ENCODE data around the gene HSPA1A.
"Not testable (repeated sequence)": the region's sequence is repeated elsewhere in the genome, so short reads cannot be mapped to it uniquely, and the experiment has no call there.

Gene HSPA1A

GRCh38 chr6:31781244-31782125 lies 33.9 kb upstream of the HSPA1A start:
- no peak for DNase-seq

- no peak for DNase-seq
Observed at GRCh38 chr6:31782126-31782855, 33.1 kb upstream of the HSPA1A start.

- no peak for DNase-seq
Observed at GRCh38 chr6:31784098-31784925, 31.0 kb upstream of the HSPA1A start.

GRCh38 chr6:31785475-31785874 lies 29.9 kb upstream of the HSPA1A start:
- no peak for DNase-seq

GRCh38 chr6:31791324-31792089 lies 23.8 kb upstream of the HSPA1A start:
- no peak for DNase-seq

- no peak for DNase-seq
Observed at GRCh38 chr6:31792090-31792374, 23.3 kb upstream of the HSPA1A start.

- DNase-seq = no peak
Observed at GRCh38 chr6:31792761-31793171, 22.6 kb upstream of the HSPA1A start.

- not testable (repeated sequence) for DNase-seq
Observed at GRCh38 chr6:31793927-31794245, 21.5 kb upstream of the HSPA1A start.

- no peak for DNase-seq
Observed at GRCh38 chr6:31794294-31794865, 21.0 kb upstream of the HSPA1A start.

- peak; percentile 29 for DNase-seq
Observed at GRCh38 chr6:31794866-31795615, 20.3 kb upstream of the HSPA1A start.

- peak; percentile 91 for DNase-seq
Observed at GRCh38 chr6:31795616-31796298, 19.6 kb upstream of the HSPA1A start, which contains the start of gene VARS1. Gene VARS1 (minus strand): TSS chr6:31795752. CDS start chr6:31795217, 535 bp downstream.

- DNase-seq = no peak
Observed at GRCh38 chr6:31796993-31797385, 18.4 kb upstream of the HSPA1A start.

- DNase-seq = peak; percentile 57
Observed at GRCh38 chr6:31797588-31797987, 17.8 kb upstream of the HSPA1A start.

- no peak for DNase-seq
Observed at GRCh38 chr6:31799781-31800180, 15.6 kb upstream of the HSPA1A start.

- not testable (repeated sequence) for DNase-seq
Observed at GRCh38 chr6:31801031-31801927, 14.1 kb upstream of the HSPA1A start.

- DNase-seq = no peak
Observed at GRCh38 chr6:31805939-31806469, 9.3 kb upstream of the HSPA1A start.

- peak; percentile 98 for DNase-seq
Observed at GRCh38 chr6:31806470-31807272, 8.7 kb upstream of the HSPA1A start, which contains the start of gene LSM2. Gene LSM2 (minus strand): TSS chr6:31806966. CDS start chr6:31806757, 209 bp downstream.

GRCh38 chr6:31808599-31808998 lies 6.7 kb upstream of the HSPA1A start:
- not testable (repeated sequence) for DNase-seq

Data from CD4-positive, alpha-beta T cell treated with Interleukin-15 for 1 hour (primary cell).